A204.1 (cell line): ENCODE measurements around the gene ELL2.

ENCODE experiments used
- FAIRE-seq: peaks from 2 replicates; lab custom pipeline; 2012; peaks lifted over from hg19 to GRCh38; lab: Jason Lieb, UNC

The ELL2 gene

DNA sequence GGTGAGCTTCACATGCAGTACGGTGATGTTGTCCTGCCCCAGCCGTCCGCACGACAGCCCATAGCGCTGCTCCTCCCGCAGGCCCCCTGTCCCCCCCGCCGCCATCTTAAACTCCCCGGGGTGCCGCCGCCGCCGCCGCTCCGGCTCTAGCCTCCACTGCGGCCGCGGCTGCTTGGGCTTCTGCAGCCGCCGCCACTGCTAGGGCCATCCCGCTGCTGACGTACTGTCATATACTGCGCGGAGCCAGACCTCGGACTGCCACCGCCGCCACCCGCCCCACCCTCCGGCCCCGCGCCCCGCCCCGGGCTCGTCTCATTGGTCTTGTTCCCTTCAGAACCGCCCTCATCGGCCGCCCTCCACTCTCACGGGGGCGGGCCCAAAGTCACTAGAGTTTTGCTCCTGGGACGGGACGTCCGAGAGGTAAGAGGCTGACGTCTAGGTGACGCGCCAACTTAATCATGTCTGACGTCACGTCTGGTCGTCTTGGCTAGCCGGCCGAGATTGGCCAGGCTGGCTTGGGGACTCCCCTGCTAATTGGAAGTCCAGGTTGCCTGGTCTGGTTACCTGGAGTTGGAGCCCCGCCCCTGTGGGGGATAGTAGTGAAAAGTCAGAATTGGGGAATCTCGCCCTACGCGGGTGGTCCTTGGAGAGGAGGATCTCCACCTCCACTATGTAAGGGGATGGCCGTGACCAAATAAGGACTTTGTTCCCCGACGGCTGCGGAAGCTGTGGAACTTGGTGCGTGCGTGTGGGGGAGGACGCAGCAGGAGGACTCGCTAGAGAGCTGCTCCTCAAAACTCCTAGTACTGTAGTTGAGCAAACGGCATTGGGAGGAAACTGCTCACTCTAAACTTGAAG lies at the start of gene ELL2:
ELL2 (minus strand) TSS at position 235 of the 858 bp plus-strand sequence; CDS start at position 105, 130 bp downstream.
- no peak for FAIRE-seq

- no peak for FAIRE-seq
Observed at GRCh38 chr5:96008987-96009647, 47.5 kb upstream of the ELL2 start.

GRCh38 chr5:96008487-96008886 lies 46.8 kb upstream of the ELL2 start:
- no peak for FAIRE-seq

GRCh38 chr5:96007051-96007450 lies 45.4 kb upstream of the ELL2 start:
- FAIRE-seq, result no peak

- no peak for FAIRE-seq
Observed at GRCh38 chr5:96006291-96006690, 44.6 kb upstream of the ELL2 start.

DNA sequence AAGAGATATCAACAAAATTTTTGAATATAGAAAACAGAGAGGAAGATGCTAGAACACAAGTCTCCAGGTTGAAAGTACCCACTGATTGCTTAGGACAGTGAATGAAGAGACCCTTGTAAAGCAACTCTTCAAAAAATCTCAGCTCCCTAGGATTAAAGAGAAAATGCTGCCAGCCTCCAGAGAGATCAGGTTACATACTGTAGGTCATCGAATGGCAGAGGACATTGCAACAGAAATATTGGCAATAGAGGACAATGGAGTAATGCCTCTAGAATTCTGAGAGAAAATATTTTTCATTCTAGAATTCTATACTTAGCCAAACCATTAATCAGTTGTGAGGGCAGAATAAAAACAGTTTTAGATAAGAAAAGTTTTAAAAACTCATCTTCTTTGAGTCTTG lies 43.1 kb upstream of the ELL2 start:
- no peak for FAIRE-seq

DNA sequence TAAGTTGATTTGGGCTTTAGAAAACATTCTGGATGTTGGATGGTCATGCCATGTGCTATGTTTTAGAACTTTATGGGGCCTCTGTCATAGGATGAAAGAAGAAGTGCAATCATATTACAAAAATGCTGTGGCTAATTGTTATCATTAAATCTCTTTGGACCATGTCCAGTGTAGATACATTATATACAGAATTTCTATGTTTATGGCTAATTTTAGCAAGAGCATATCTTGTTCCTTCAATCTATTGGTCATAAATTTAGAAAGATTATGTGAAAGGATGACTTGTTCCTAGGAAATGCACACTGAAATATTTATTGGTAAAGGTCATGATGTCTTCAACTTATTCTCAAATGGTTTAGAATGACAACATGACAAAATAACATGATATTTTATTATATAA lies 42.4 kb upstream of the ELL2 start:
- no peak for FAIRE-seq

- no peak for FAIRE-seq
Observed at GRCh38 chr5:96001262-96001661, 39.6 kb upstream of the ELL2 start.

DNA sequence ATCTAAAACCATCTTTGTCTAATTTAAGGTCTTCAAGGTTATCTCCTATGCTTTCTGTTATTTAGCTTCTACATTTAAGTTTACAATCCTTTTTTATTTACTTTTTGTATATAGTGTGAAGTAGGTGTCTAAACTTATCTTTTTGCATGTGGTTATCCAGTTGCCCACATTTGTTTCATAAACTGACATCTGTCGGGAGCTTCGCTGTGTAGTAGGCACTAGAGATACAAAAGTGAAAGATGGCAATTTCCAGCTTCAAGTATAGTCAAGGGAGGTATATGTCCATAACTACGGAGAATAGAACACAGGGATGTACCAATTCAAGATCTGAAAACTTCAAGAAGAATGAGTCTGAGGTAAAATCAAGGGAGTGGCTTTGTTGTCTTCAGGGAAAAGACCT lies 38.7 kb upstream of the ELL2 start:
- no peak for FAIRE-seq

GRCh38 chr5:95996904-95997723 lies 35.5 kb upstream of the ELL2 start:
- FAIRE-seq, result no peak

- no peak for FAIRE-seq
Observed at GRCh38 chr5:95995962-95996489, 34.4 kb upstream of the ELL2 start.

GRCh38 chr5:95993776-95994175 lies 32.1 kb upstream of the ELL2 start:
- FAIRE-seq, result no peak

DNA sequence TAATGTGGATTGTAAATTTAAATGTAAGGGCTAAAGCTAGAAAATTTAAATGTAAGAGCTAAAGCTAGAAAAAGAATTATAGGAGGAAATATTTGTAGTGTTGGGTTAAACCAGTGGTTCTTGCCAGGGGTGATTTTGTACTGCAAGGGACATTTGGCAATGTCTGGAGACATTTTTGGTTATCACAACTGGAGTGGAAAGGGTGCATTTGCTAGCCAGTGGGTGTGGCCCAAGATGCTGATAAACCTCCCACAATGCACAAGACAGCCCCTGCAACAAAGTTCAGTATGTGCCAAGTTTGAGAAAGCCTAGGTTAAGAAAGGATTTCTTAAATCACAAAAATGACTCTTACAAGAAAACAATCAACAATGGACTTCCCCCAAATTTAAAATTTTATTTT lies 31.6 kb upstream of the ELL2 start:
- no peak for FAIRE-seq

- no peak for FAIRE-seq
Observed at GRCh38 chr5:95989283-95990048, 27.8 kb upstream of the ELL2 start.

GRCh38 chr5:95988877-95989276 lies 27.2 kb upstream of the ELL2 start:
- FAIRE-seq, result no peak

DNA sequence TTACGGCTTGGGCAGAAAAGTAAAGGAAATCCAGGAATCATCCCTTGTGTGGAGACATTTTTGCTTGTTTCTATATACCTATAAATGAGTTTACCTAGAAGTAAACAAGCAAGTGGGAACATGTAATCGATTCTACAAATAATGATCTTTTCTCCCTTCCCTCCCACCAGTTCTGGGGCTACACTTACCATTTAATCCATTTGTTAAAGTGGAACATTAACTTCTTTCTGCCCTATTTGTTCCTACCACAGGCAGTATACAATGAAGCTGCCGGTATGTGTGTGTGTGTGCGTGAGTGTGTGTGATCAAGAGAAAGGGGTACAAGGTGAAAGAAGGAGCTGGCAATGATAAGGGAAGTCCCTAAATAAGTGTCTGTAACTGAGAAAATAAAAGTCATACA lies 26.4 kb upstream of the ELL2 start:
- no peak for FAIRE-seq

DNA sequence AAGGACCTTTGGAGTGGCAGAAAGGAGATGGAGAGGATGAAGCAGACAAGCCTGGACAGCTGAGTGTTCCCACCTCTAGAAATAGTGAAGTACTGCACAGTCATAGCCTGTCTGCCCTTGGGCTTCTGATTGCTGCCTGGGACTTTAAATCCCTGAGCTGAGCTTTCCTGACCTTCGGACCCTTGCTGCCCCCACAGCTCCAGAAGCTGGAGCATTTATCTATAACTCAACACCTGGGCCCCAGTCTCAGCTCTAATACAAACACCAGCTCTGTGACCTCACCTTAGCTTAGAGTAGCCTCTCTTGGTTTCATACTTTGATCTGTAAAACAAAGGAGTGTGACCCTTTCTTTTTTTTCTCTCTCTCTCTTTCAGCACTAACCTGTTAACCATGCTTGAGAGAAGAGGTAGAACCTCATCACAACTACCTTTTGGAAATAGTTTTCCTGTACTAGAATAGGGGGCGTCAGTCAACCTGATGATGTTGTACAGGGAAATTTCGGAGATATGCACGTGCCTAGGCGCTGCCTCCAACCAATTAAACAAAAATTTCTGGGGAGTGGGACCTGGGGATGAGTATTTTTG lies 25.4 kb upstream of the ELL2 start:
- FAIRE-seq, result no peak

GRCh38 chr5:95986001-95986400 lies 24.4 kb upstream of the ELL2 start:
- no peak for FAIRE-seq

DNA sequence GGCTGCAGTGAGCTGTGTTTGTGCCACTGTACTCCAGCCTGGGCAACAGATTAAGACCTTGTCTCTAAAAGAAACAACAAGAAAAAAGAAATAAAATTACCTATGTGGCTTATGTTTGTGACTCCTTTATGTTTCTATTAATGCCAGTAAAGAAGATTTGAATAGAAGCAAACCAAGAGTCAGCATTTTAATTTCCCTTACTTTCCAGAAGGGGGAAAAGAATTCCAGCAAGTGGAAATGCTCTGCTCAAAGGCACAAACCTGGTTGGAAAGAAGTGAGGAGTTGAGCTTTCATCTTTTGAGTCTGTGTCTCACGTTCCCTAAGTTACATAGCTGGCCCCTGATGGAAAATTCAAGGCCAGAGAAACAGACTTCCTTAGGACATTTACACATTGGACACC lies 23.6 kb upstream of the ELL2 start:
- FAIRE-seq, result no peak

- no peak for FAIRE-seq
Observed at GRCh38 chr5:95984287-95984938, 22.8 kb upstream of the ELL2 start.

- FAIRE-seq, result no peak
Observed at GRCh38 chr5:95983509-95983908, 21.9 kb upstream of the ELL2 start.
